Ureter (tissue), 1 donor: Measurements from ENCODE around the gene AP4E1. TPM values are rescaled to one million over a fixed set of nuclear protein-coding genes. Genes with fewer than 3 reads are reported as not detected.
"Not testable (repeated sequence)": the region's sequence is repeated elsewhere in the genome, so short reads cannot be mapped to it uniquely, and the experiment has no call there.

Experiments used
- DNase-seq: peaks from one replicate; pipeline ENCODE4 v3.0.0-alpha.2; 2020; ENCODE audit warnings: low spot score
- total RNA-seq: library from RNA; stranded (reverse); gene quantifications from one replicate; pipeline ENCODE4 v1.2.4, GENCODE V29; 2023
- donor health status: DM: yes; HTN: yes; CAD: no.

Gene AP4E1
- total RNA-seq, 1 donor from 2014 or later, result 12.4 TPM

GRCh38 chr15:50889589-50889988 is 18.9 kb upstream of the AP4E1 start:
- DNase-seq, result no peak

- DNase-seq, result no peak
These were observed 17.7 kb upstream of the AP4E1 start for GRCh38 chr15:50890751-50891150.

- DNase-seq, result no peak
These were observed 17.3 kb upstream of the AP4E1 start for GRCh38 chr15:50891159-50891558.

- DNase-seq, result no peak
These were observed 14.5 kb upstream of the AP4E1 start for GRCh38 chr15:50893976-50894375.

- DNase-seq, result not testable (repeated sequence)
These were observed 7.1 kb upstream of the AP4E1 start for GRCh38 chr15:50901390-50901789.

GRCh38 chr15:50904211-50904610 is 4.3 kb upstream of the AP4E1 start:
- no peak for DNase-seq

GRCh38 chr15:50905055-50905454 is 3.4 kb upstream of the AP4E1 start:
- no peak for DNase-seq

GRCh38 chr15:50906954-50907600 is 1.4 kb upstream of the AP4E1 start:
- no peak for DNase-seq

GRCh38 chr15:50907601-50908208 is 778 bp upstream of the AP4E1 start:
- DNase-seq, result no peak

- DNase-seq, result no peak
These were observed 481 bp downstream of the AP4E1 start for GRCh38 chr15:50909010-50909317.

- not testable (repeated sequence) for DNase-seq
These were observed 1.9 kb downstream of the AP4E1 start for GRCh38 chr15:50910426-50910795.

- DNase-seq, result no peak
These were observed 2.5 kb downstream of the AP4E1 start for GRCh38 chr15:50911001-50911400.

GRCh38 chr15:50911621-50912020 is 3.1 kb downstream of the AP4E1 start:
- DNase-seq, result no peak

- no peak for DNase-seq
These were observed 7.9 kb downstream of the AP4E1 start for GRCh38 chr15:50916400-50916799.

GRCh38 chr15:50919359-50919758 is 10.9 kb downstream of the AP4E1 start:
- DNase-seq, result not testable (repeated sequence)

- DNase-seq, result no peak
These were observed 16.8 kb downstream of the AP4E1 start for GRCh38 chr15:50925281-50925680.

- no peak for DNase-seq
These were observed 20.6 kb downstream of the AP4E1 start for GRCh38 chr15:50929062-50929461.

- DNase-seq, result no peak
These were observed 22.3 kb downstream of the AP4E1 start for GRCh38 chr15:50930792-50931191.

GRCh38 chr15:50933341-50933740 is 24.9 kb downstream of the AP4E1 start:
- no peak for DNase-seq

- no peak for DNase-seq
These were observed 30.0 kb downstream of the AP4E1 start for GRCh38 chr15:50938525-50938924.

- no peak for DNase-seq
These were observed 31.4 kb downstream of the AP4E1 start for GRCh38 chr15:50939911-50940310.

GRCh38 chr15:50940506-50940905 is 32.0 kb downstream of the AP4E1 start:
- DNase-seq, result no peak

GRCh38 chr15:50943638-50944037 is 35.2 kb downstream of the AP4E1 start:
- no peak for DNase-seq

- no peak for DNase-seq
These were observed 36.2 kb downstream of the AP4E1 start for GRCh38 chr15:50944672-50945071.
